Measurements from ENCODE around the gene TLR10.

TLR10 gene

GRCh38 chr4:38723726-38724474 is 58.9 kb downstream of the TLR10 start:
- DNase-seq = no peak

DNA sequence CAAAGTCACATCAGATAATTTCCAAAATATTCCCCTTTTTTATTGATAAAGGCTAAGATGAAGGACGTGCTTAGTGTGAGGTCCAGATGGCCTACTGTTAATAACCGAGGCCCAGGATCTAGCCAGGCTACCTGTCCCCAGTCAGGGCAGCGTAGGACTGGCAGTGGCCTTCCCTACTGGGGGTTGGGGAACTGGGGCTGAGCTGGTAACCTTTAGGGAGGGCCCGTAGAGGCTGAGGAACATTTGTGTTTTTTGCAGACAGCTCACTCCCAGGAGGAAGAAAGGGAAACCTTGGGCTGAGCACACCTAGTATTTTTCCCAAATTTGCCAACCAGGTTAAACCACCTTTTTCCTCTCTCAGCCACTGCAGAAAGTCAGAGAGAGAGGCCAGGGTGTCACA is 59.7 kb downstream of the TLR10 start:
- DNase-seq = no peak
